HepG2 (cell line): Measurements from ENCODE around the gene TRMU. TPM values are rescaled to one million over a fixed set of nuclear protein-coding genes. Genes with fewer than 3 reads are reported as not detected.

Experiments
- ATAC-seq: fragments of 200-7000 bp; cut with Tn5 transposase; 3 replicates; pipeline ENCODE4 v1.9.1; 2020; ENCODE audit warnings: mild to moderate bottlenecking, moderate library complexity
- BruUV-seq: library from RNA; stranded (reverse); fragments of 400-500 nt; replicated peaks from 2 replicates; lab custom pipeline; 2021; lab: Mats Ljungman, UMichigan
- CTCF ChIA-PET: fragments of 300-600 bp; formaldehyde crosslinking; extraction: SDS; loops from one replicate; lab custom pipeline; 2021; ENCODE audit warnings: low total read pairs, inconsistent platforms, low intra/inter-chr PET ratio; lab: Yijun Ruan, JAX
- POLR2A ChIA-PET: fragments of 350-600 bp; sonication (Branson Sonifier 250); formaldehyde crosslinking; loops from one replicate; lab custom pipeline; 2020; ENCODE audit warnings: antibody characterized with exemption, inconsistent platforms; lab: Yijun Ruan, JAX
- DNase-seq: peaks from one replicate; pipeline ENCODE4 v3.0.0-alpha.2; 2015; ENCODE audit warnings: low spot score
- FAIRE-seq: peaks from 3 replicates; lab custom pipeline; 2011; peaks lifted over from hg19 to GRCh38; lab: Jason Lieb, UNC
- H2AFZ ChIP-seq: one replicate; pipeline ENCODE4 v1.6.1; 2011; ENCODE audit warnings: low read length, inconsistent platforms
- H3K27ac ChIP-seq: fragments of 300-600 bp; 3 replicates; pipeline ENCODE4 v1.8.0; 2011; ENCODE audit warnings: mixed run types, mild to moderate bottlenecking, mixed read lengths, low read length, inconsistent platforms; ENCODE audit not compliant: insufficient read depth; ENCODE audit errors: extremely low read length
- H3K27me3 ChIP-seq, 2 experiments: fragments of 200-600 bp in 1 of 2; 2 replicates in 1 of 2; 3 replicates in 1 of 2; pipeline versions ENCODE4 v1.6.0 to v1.8.0; 2011; ENCODE audit warnings: low read length in 2 of 2, mild to moderate bottlenecking in 2 of 2, moderate library complexity in 2 of 2, inconsistent platforms in 1 of 2; ENCODE audit not compliant: insufficient read depth in 2 of 2, control insufficient read depth in 1 of 2
- H3K36me3 ChIP-seq, 2 experiments: fragments of 200-600 bp in 1 of 2; replicated peaks in 1 of 2; 2 replicates in 1 of 2; 3 replicates in 1 of 2; pipeline versions ENCODE4 v1.5.1 to v1.8.0; 2011; ENCODE audit warnings: low read length in 2 of 2, inconsistent platforms in 1 of 2; ENCODE audit not compliant: insufficient read depth in 2 of 2, control insufficient read depth in 1 of 2
- H3K4me1 ChIP-seq: 2 replicates; pipeline ENCODE4 v1.5.1; 2012; ENCODE audit warnings: low read length, inconsistent platforms; ENCODE audit not compliant: insufficient read depth
- H3K4me2 ChIP-seq: 2 replicates; pipeline ENCODE4 v1.6.0; 2011; ENCODE audit warnings: low read depth, low read length, inconsistent platforms
- H3K4me3 ChIP-seq, 3 experiments: fragments of 200-600 bp in 1 of 3; sonication (generic), shearing (Covaris generic) in 1 of 3; replicated peaks in 1 of 3; 2 replicates each; pipeline ENCODE4 v1.5.1; 2011 to 2016; ENCODE audit warnings: low read length in 3 of 3, inconsistent platforms in 2 of 3, low read depth in 2 of 3, mild to moderate bottlenecking in 2 of 3, control low read depth in 1 of 3, mixed read lengths in 1 of 3; ENCODE audit not compliant: insufficient read depth in 1 of 3
- H3K79me2 ChIP-seq: one replicate; pipeline ENCODE4 v1.6.1; 2011; ENCODE audit warnings: low read length, inconsistent platforms; ENCODE audit not compliant: insufficient read depth
- H3K9ac ChIP-seq: 2 replicates; pipeline ENCODE4 v1.6.0; 2011; ENCODE audit warnings: mild to moderate bottlenecking, low read depth, low read length, inconsistent platforms; ENCODE audit not compliant: insufficient read depth
- H3K9me3 ChIP-seq: 2 replicates; pipeline ENCODE4 v1.5.1; 2012; ENCODE audit warnings: mild to moderate bottlenecking, low read length
- H4K20me1 ChIP-seq: 2 replicates; pipeline ENCODE4 v1.6.0; 2011; ENCODE audit warnings: inconsistent platforms, mild to moderate bottlenecking, low read length, moderate library complexity; ENCODE audit not compliant: insufficient read depth
- CHD4 ChIP-seq: fragments of 200-600 bp; sonication (generic); IDR thresholded peaks from 2 replicates; pipeline ENCODE4 v1.7.0; 2017; ENCODE audit warnings: mild to moderate bottlenecking, low read length, borderline replicate concordance
- MAFK ChIP-seq, 2 experiments: IDR thresholded peaks in 1 of 2; conservative IDR thresholded peaks in 1 of 2; 2 replicates each; pipeline ENCODE4 v1.6.1; 2011; ENCODE audit warnings: improper control_type of control experiment in 2 of 2, low read length in 2 of 2
- SALL2 ChIP-seq: sonication (generic); formaldehyde crosslinking; IDR thresholded peaks from 2 replicates; pipeline ENCODE4 v1.8.1; 2023; ENCODE audit warnings: mild to moderate bottlenecking, missing genetic modification reagents, inconsistent platforms
- ZFP62 ChIP-seq: sonication (generic); formaldehyde crosslinking; IDR thresholded peaks from 2 replicates; pipeline ENCODE4 v1.4.0; 2020; ENCODE audit warnings: missing genetic modification reagents
- ZSCAN22 ChIP-seq: sonication (generic); formaldehyde crosslinking; IDR thresholded peaks from 2 replicates; pipeline ENCODE4 v1.4.0; 2020; ENCODE audit warnings: mild to moderate bottlenecking, missing genetic modification reagents
- ZZZ3 ChIP-seq: sonication (generic); formaldehyde crosslinking; IDR thresholded peaks from 2 replicates; pipeline ENCODE4 v1.4.0; 2020; ENCODE audit warnings: missing genetic modification reagents, mild to moderate bottlenecking, borderline replicate concordance
- WGBS: methylation state at CpG from one replicate; pipeline ENCODE4 v1.1.6; 2017; ENCODE audit warnings: low lambda C conversion rate; 5-methylcytosine and 5-hydroxymethylcytosine counted together
- in situ Hi-C: cut with HindIII; loops from 2 replicates; pipeline ENCODE4 v1.10.0; 2017; ENCODE audit warnings: low pct_unique_long_range_greater_than_20kb; ENCODE audit not compliant: extremely low pct_ligation_motif_present
- intact Hi-C: fragments of 100-400 bp; cut with micrococcal nuclease; formaldehyde crosslinking; loops from one replicate; pipeline ENCODE4 v1.10.0; 2022; ENCODE audit not compliant: unreplicated experiment
- polyA plus RNA-seq, 8 experiments: library from polyadenylated mRNA; depleted of rRNA in 3 of 8; stranded (reverse) in 7 of 8; unstranded in 1 of 8; fragments of >200 nt; fragmentation: Illumina TruSeq in 4 of 8; extraction: Trizol in 4 of 8; gene quantifications; 2 replicates each; pipeline versions ENCODE4 v1.2.1 to v1.2.3, GENCODE V29; 2011 to 2016; ENCODE audit warnings: low read depth in 4 of 8, missing spikeins in 1 of 8, mixed read lengths in 1 of 8; ENCODE audit not compliant: insufficient read depth in 1 of 8
- total RNA-seq, 5 experiments: library from RNA; depleted of rRNA; stranded (reverse); fragments of >200 nt; fragmentation: Illumina TruSeq; extraction: Trizol; gene quantifications; 2 replicates each; pipeline ENCODE4 v1.2.3, GENCODE V29; 2016; ENCODE audit warnings: low read depth in 1 of 5
- TF ChIP-seq, protein P1 (sequence below): sonication (generic); formaldehyde crosslinking; IDR thresholded peaks from 2 replicates; pipeline ENCODE4 v1.5.0; 2020; ENCODE audit warnings: mild to moderate bottlenecking, low read depth, missing genetic modification reagents, borderline replicate concordance

The TRMU gene
- total and polyA plus RNA-seq, 2 of the 13 experiments (the other 11 are each of a cell fraction or from before 2014, with no cell fraction given) = 31.0 to 50.2 TPM

DNA sequence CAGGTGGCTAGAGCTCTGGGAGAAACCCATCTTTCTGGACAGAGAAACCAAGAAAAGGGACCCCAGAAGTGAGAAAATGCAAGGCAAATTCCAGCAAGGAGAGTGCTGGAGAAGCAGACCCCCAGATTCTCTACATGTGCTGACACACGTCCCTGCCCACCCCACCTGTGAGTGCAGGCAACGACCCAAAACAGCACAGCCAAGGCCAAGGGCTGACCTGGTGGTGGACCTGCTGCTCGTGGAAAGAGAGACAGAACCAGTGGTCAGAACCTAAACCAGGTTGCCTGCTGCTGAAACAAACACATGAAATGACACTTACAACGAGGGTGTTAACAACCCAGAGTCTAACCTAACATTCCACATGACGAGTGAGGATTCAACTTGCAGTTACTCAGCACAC is 24.6 kb downstream of the TRMU start:
- no peak overlapping the region for H3K27ac ChIP-seq
- DNase-seq (no peak), FAIRE-seq (no peak), ATAC-seq (no peak)
- in situ Hi-C loops (no loop called here), intact Hi-C loops (no loop called here)
- BruUV-seq = no TSS peak
- H3K4me2 ChIP-seq = no peak overlapping the region
- no peaks in the 10 kb centered on the region for H3K9me3 ChIP-seq
- no peak overlapping the region for H3K4me3 ChIP-seq
- POLR2A ChIA-PET = no interaction called here
- H3K27me3 ChIP-seq = no peaks in the 10 kb centered on the region
- no peak overlapping the region for H2AFZ ChIP-seq
- no peak for TF ChIP-seq SALL2 (CRISPR knock-in tag)
- no peak for TF ChIP-seq ZZZ3 (CRISPR knock-in tag)
- no peak for TF ChIP-seq ZFP62 (CRISPR knock-in tag)
- no peak for TF ChIP-seq ZSCAN22 (CRISPR knock-in tag)
- TF ChIP-seq, protein P1, sequence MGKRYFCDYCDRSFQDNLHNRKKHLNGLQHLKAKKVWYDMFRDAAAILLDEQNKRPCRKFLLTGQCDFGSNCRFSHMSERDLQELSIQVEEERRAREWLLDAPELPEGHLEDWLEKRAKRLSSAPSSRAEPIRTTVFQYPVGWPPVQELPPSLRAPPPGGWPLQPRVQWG (CRISPR knock-in tag) = no peak
- TF ChIP-seq MAFK (conservative IDR thresholded peaks at IDR 0.05 in 1 of 2, IDR thresholded peaks at IDR 0.05 in 1 of 2; ENCODE audit: low read length in 2 of 2) = no peak
- WGBS = 81% methylated on average over 5 of the region's 5 CpGs
- no peak overlapping the region for H3K9ac ChIP-seq
- CTCF ChIA-PET = no interaction called here
- peaks cover 23% of the 10 kb centered on the region for H3K4me1 ChIP-seq
- peaks cover 4 to 17% of the 10 kb centered on the region in 2 experiments; a peak in 3 of 5 replicates for H3K36me3 ChIP-seq
- H4K20me1 ChIP-seq = no peaks in the 10 kb centered on the region
- no peaks in the 10 kb centered on the region for H3K79me2 ChIP-seq

DNA sequence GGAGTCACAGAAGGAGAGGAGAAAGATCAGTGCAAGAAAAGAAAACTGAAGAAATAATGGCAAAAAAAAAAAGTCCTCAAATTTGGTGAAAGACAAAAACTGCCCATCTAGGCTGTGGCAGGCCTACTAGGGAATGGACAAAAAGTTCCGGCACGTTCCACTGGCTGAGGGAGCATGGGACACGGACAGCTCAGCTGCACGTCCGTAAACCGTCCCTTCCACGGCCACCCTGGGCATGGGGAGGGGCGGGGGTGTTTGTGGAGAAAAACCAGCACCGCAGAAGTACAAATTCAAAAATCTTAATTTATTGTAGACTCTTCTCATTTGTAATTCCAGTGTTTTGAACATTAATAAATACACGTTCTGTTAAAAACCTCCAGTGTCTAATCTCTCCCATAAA is 25.4 kb downstream of the TRMU start:
- no peak for TF ChIP-seq CHD4
- H3K36me3 ChIP-seq = peaks cover 4 to 12% of the 10 kb centered on the region in 2 experiments; a peak in 3 of 5 replicates
- ChIA-PET CTCF (no interaction called here), POLR2A (interaction anchor here (2.6 kb wide), 1 partner anchor 17 kb away, joined by 12 read pairs; no protein-coding TSS in a partner anchor)
- 98% methylated on average over 10 of the region's 10 CpGs for WGBS
- H4K20me1 ChIP-seq = no peaks in the 10 kb centered on the region
- no peak for FAIRE-seq
- peaks cover 23% of the 10 kb centered on the region for H3K4me1 ChIP-seq
- no peak overlapping the region for H3K27ac ChIP-seq
- H3K4me3 ChIP-seq = no peak overlapping the region
- no TSS peak for BruUV-seq
- no peaks in the 10 kb centered on the region for H3K79me2 ChIP-seq
- H2AFZ ChIP-seq = no peak overlapping the region
- H3K4me2 ChIP-seq = no peak overlapping the region
- H3K9me3 ChIP-seq = no peaks in the 10 kb centered on the region
- no peaks in the 10 kb centered on the region for H3K27me3 ChIP-seq
- intact Hi-C loops = no loop called here
- DNase-seq = no peak
- ATAC-seq = no peak
- in situ Hi-C loops = no loop called here
- H3K9ac ChIP-seq = no peak overlapping the region
